ENCODE results near the gene COL4A2. TPM values are rescaled to one million over a fixed set of nuclear protein-coding genes. Genes with fewer than 3 reads are reported as not detected.

COL4A2 gene
- total RNA-seq, 1 experiment from 2014 or later = 1.6 TPM

DNA sequence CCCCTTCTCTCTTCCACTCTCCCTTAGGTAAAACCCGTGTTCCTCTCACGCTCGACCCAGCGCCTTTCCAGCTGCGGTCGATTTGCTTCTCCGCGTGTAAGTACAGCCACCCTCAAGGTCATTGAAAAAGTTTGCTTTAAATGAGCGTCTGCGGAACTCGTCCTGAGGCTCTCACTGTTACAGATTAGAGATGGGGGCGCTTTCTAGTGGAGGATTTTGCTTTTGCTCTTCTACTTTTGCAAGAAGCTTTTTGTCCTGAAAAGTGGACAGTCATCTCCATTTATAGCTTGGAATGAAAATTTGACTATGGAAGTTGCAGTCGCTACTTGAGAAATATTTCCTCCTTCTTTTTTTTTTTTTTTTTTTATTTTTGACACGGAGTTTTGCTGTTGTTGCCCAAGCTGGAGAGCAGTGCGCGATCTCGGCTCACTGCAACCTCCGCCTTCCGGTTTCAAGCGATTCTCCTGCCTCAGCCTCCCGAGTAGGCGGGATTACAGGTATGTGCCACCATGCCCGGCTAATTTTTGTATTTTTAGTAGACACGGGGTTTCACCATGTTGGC, 255.0 kb downstream of the COL4A2 start:
- TF ChIP-seq, protein P1, sequence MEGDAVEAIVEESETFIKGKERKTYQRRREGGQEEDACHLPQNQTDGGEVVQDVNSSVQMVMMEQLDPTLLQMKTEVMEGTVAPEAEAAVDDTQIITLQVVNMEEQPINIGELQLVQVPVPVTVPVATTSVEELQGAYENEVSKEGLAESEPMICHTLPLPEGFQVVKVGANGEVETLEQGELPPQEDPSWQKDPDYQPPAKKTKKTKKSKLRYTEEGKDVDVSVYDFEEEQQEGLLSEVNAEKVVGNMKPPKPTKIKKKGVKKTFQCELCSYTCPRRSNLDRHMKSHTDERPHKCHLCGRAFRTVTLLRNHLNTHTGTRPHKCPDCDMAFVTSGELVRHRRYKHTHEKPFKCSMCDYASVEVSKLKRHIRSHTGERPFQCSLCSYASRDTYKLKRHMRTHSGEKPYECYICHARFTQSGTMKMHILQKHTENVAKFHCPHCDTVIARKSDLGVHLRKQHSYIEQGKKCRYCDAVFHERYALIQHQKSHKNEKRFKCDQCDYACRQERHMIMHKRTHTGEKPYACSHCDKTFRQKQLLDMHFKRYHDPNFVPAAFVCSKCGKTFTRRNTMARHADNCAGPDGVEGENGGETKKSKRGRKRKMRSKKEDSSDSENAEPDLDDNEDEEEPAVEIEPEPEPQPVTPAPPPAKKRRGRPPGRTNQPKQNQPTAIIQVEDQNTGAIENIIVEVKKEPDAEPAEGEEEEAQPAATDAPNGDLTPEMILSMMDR (IDR thresholded peaks at IDR 0.05 in 2 of 3, conservative IDR thresholded peaks at IDR 0.05 in 1 of 3; ENCODE audit: borderline replicate concordance in 1 of 3, insufficient read depth in 1 of 3, low read depth in 2 of 3, low read length in 2 of 3) = no peak
- TF ChIP-seq JUND (IDR thresholded peaks at IDR 0.05) (no peak), EZH2phosphoT487 (IDR thresholded peaks at IDR 0.05; ENCODE audit: borderline replicate concordance) (no peak), POLR2A (IDR thresholded peaks at IDR 0.05; ENCODE audit: borderline replicate concordance, extremely low read depth, insufficient read depth, insufficient read length) (no peak), RAD21 (IDR thresholded peaks at IDR 0.05; ENCODE audit: low read depth) (no peak), ZFX (IDR thresholded peaks at IDR 0.05) (no peak), ELF1 (IDR thresholded peaks at IDR 0.05; ENCODE audit: borderline replicate concordance, low read depth) (no peak), CEBPB (IDR thresholded peaks at IDR 0.05; ENCODE audit: low read depth) (no peak), EZH2 (IDR thresholded peaks at IDR 0.05) (no peak), EGR1 (IDR thresholded peaks at IDR 0.05; ENCODE audit: low read depth) (no peak), ZNF274 (IDR thresholded peaks at IDR 0.05; ENCODE audit: low read depth, low read length) (no peak), YY1 (IDR thresholded peaks at IDR 0.05; ENCODE audit: extremely low read depth, insufficient replicate concordance, low read depth, low read length) (no peak), POLR2AphosphoS5 (IDR thresholded peaks at IDR 0.05; ENCODE audit: low read depth, low read length) (no peak)
- TF ChIP-seq, protein P2, sequence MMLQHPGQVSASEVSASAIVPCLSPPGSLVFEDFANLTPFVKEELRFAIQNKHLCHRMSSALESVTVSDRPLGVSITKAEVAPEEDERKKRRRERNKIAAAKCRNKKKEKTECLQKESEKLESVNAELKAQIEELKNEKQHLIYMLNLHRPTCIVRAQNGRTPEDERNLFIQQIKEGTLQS (IDR thresholded peaks at IDR 0.05) = no peak
- TF ChIP-seq, protein P3, sequence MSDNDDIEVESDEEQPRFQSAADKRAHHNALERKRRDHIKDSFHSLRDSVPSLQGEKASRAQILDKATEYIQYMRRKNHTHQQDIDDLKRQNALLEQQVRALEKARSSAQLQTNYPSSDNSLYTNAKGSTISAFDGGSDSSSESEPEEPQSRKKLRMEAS (IDR thresholded peaks at IDR 0.05) = no peak; the same call in 1 of the 2 replicates
- RAD21 ChIA-PET (ENCODE audit: low non-redundant PET in 1 of 2, low total read pairs in 2 of 2, uncharacterized antibody in 2 of 2, unreplicated experiment in 2 of 2) = interaction anchor here in 1 of 2 experiments (1.3 kb wide), 1 partner anchor 106 kb away, joined by 3 read pairs; no protein-coding TSS in a partner anchor
- H3K9ac ChIP-seq (ENCODE audit: low read length) = peak overlapping the region; percentile 68
- no peaks in the 10 kb centered on the region for H4K20me1 ChIP-seq (ENCODE audit: insufficient read depth)
- CTCF ChIA-PET = interaction anchor here (1.3 to 1.7 kb wide), 2 partner anchors 15 to 106 kb away, joined by 5 to 9 read pairs; no protein-coding TSS in a partner anchor
- ATAC-seq = peak; percentile 35
- no peaks in the 10 kb centered on the region for H3K9me2 ChIP-seq (ENCODE audit: insufficient read depth)
- H3K36me3 ChIP-seq (ENCODE audit: control insufficient read depth in 1 of 2, insufficient read depth in 2 of 2, low read length in 2 of 2) = no peaks in the 10 kb centered on the region; a peak in 2 of 4 replicates
- DNase-seq (ENCODE audit: low read depth, low spot score) = no peak
- peak overlapping the region; percentile 67 to 82 for H3K4me3 ChIP-seq (replicated peaks in 1 of 2; ENCODE audit: low read depth in 1 of 2, low read length in 2 of 2)
- peak overlapping the region; percentile 72 for H2AFZ ChIP-seq (ENCODE audit: low read depth, low read length, poor library complexity, severe bottlenecking)
- H3K4me1 ChIP-seq (ENCODE audit: control insufficient read depth in 1 of 2, insufficient read depth in 2 of 2, low read length in 2 of 2) = peaks cover 24 to 28% of the 10 kb centered on the region in 2 experiments
- peak overlapping the region; percentile 84 for H3K4me2 ChIP-seq (ENCODE audit: low read length)
- intact Hi-C loops (cut with micrococcal nuclease) = loop anchor here (10.0 kb wide), 2 partner anchors 107 to 337 kb away; no protein-coding TSS in a partner anchor
- POLR2A ChIA-PET = interaction anchor here (1.0 to 1.1 kb wide), 2 partner anchors 16 to 151 kb away, joined by 4 read pairs; no protein-coding TSS in a partner anchor
- BruUV-seq (replicated peaks) = TSS peak; percentile 67
- H3K79me2 ChIP-seq (ENCODE audit: insufficient read depth, low read length) = no peaks in the 10 kb centered on the region
- H3K27me3 ChIP-seq (ENCODE audit: insufficient read depth, low read length) = no peaks in the 10 kb centered on the region
- no peaks in the 10 kb centered on the region for H3K9me3 ChIP-seq (ENCODE audit: control insufficient read depth in 1 of 2, insufficient read depth in 1 of 2, low read depth in 1 of 2, low read length in 2 of 2)
- H3K27ac ChIP-seq (ENCODE audit: low read depth, low read length) = peak overlapping the region; percentile 68

Small RNA genes within 50 kb of the gene (microRNA-seq; reads per million reads assigned to microRNA genes)
- gene MIR8073 (ENCODE audit: borderline number of aligned reads) = not detected

Other genes starting within 250 kb of the COL4A2 start
- gene COL4A1, start 127 bp upstream of the COL4A2 start, total RNA-seq (2021; ENCODE audit: unreplicated experiment) = 0.57 TPM